A673 (cell line): Measurements from ENCODE around the gene CTNNBL1. TPM values are rescaled to one million over a fixed set of nuclear protein-coding genes. Genes with fewer than 3 reads are reported as not detected.

Source experiments
- BruUV-seq: library from RNA; stranded (reverse); fragments of 400-500 nt; replicated peaks from 2 replicates; lab custom pipeline; 2021; lab: Mats Ljungman, UMichigan
- CTCF ChIA-PET: fragments of 300-600 bp; sonication (Branson Sonifier 250); formaldehyde crosslinking; loops from one replicate; lab custom pipeline; 2022; ENCODE audit warnings: antibody characterized with exemption; lab: Charles Lee
- POLR2A ChIA-PET: fragments of 300-600 bp; sonication (Branson Sonifier 250); formaldehyde crosslinking; loops from one replicate; lab custom pipeline; 2022; ENCODE audit warnings: antibody characterized with exemption; ENCODE audit not compliant: low non-redundant PET; lab: Charles Lee
- DNase-seq: peaks from one replicate; pipeline ENCODE4 v3.0.0-alpha.2; 2015; ENCODE audit warnings: low spot score
- H3K27ac ChIP-seq: fragments of 200-600 bp; sonication (generic); 2 replicates; pipeline ENCODE4 v1.5.1; 2016; ENCODE audit warnings: mixed run types, low read depth, mild to moderate bottlenecking, mixed read lengths, antibody characterized with exemption, low read length; ENCODE audit not compliant: poor library complexity, severe bottlenecking
- H3K27me3 ChIP-seq: fragments of 200-600 bp; sonication (generic); replicated peaks from 2 replicates; pipeline ENCODE4 v1.6.1; 2017; ENCODE audit warnings: mixed run types, low read depth, mild to moderate bottlenecking, mixed read lengths, antibody characterized with exemption, low read length; ENCODE audit not compliant: insufficient read depth, poor library complexity
- H3K36me3 ChIP-seq: fragments of 200-600 bp; sonication (generic); 2 replicates; pipeline ENCODE4 v1.6.1; 2016; ENCODE audit warnings: mixed run types, mild to moderate bottlenecking, mixed read lengths, antibody characterized with exemption, low read length; ENCODE audit not compliant: insufficient read depth, poor library complexity, severe bottlenecking
- H3K4me1 ChIP-seq: fragments of 200-600 bp; sonication (generic); 2 replicates; pipeline ENCODE4 v1.6.1; 2017; ENCODE audit warnings: mixed run types, mild to moderate bottlenecking, mixed read lengths, antibody characterized with exemption, low read length; ENCODE audit not compliant: insufficient read depth, poor library complexity, severe bottlenecking
- H3K4me3 ChIP-seq: fragments of 200-600 bp; sonication (generic); 2 replicates; pipeline ENCODE4 v1.5.1; 2016; ENCODE audit warnings: low read depth, mixed run types, mild to moderate bottlenecking, mixed read lengths, low read length; ENCODE audit not compliant: poor library complexity, severe bottlenecking
- H3K9me3 ChIP-seq: fragments of 200-600 bp; sonication (generic); 2 replicates; pipeline ENCODE4 v1.6.1; 2016; ENCODE audit warnings: mixed run types, low read depth, mild to moderate bottlenecking, mixed read lengths, antibody characterized with exemption, low read length; ENCODE audit not compliant: poor library complexity, severe bottlenecking
- EZH2 ChIP-seq: fragments of 200-600 bp; sonication (generic); IDR thresholded peaks from 2 replicates; pipeline ENCODE4 v1.6.1; 2017; ENCODE audit warnings: borderline replicate concordance, low read depth, mild to moderate bottlenecking, mixed read lengths, antibody characterized with exemption, low read length; ENCODE audit not compliant: poor library complexity, severe bottlenecking
- intact Hi-C: fragments of 100-400 bp; cut with micrococcal nuclease; formaldehyde crosslinking; loops from one replicate; pipeline ENCODE4 v1.10.0; 2022; ENCODE audit not compliant: unreplicated experiment
- total RNA-seq: library from RNA; stranded (reverse); gene quantifications from 2 replicates; pipeline ENCODE4 v1.2.3, GENCODE V29; 2021
- TF ChIP-seq, protein P1 (sequence below): fragments of 300-800, 200-600 bp; sonication (generic); conservative IDR thresholded peaks from 2 replicates; pipeline ENCODE4 v1.5.1; 2017; ENCODE audit warnings: low read depth, mild to moderate bottlenecking, antibody characterized with exemption, low read length, moderate library complexity, mixed read lengths

CTNNBL1 gene
- total RNA-seq, 1 experiment from 2014 or later, result 88.5 TPM

GRCh38 chr20:37837924-37838323, 144.1 kb downstream of the CTNNBL1 start:
- H3K27me3 ChIP-seq, result no peaks in the 10 kb centered on the region
- intact Hi-C loops, result no loop called here
- no peaks in the 10 kb centered on the region for H3K4me1 ChIP-seq
- peaks cover 5% of the 10 kb centered on the region for H3K36me3 ChIP-seq
- no peak overlapping the region for H3K27ac ChIP-seq
- no peak for DNase-seq
- H3K4me3 ChIP-seq, result no peak overlapping the region
- ChIA-PET CTCF (no interaction called here), POLR2A (no interaction called here)
- no TSS peak for BruUV-seq
- H3K9me3 ChIP-seq, result no peaks in the 10 kb centered on the region
- no peak for TF ChIP-seq EZH2
- TF ChIP-seq, protein P1, sequence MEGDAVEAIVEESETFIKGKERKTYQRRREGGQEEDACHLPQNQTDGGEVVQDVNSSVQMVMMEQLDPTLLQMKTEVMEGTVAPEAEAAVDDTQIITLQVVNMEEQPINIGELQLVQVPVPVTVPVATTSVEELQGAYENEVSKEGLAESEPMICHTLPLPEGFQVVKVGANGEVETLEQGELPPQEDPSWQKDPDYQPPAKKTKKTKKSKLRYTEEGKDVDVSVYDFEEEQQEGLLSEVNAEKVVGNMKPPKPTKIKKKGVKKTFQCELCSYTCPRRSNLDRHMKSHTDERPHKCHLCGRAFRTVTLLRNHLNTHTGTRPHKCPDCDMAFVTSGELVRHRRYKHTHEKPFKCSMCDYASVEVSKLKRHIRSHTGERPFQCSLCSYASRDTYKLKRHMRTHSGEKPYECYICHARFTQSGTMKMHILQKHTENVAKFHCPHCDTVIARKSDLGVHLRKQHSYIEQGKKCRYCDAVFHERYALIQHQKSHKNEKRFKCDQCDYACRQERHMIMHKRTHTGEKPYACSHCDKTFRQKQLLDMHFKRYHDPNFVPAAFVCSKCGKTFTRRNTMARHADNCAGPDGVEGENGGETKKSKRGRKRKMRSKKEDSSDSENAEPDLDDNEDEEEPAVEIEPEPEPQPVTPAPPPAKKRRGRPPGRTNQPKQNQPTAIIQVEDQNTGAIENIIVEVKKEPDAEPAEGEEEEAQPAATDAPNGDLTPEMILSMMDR, result no peak

DNA sequence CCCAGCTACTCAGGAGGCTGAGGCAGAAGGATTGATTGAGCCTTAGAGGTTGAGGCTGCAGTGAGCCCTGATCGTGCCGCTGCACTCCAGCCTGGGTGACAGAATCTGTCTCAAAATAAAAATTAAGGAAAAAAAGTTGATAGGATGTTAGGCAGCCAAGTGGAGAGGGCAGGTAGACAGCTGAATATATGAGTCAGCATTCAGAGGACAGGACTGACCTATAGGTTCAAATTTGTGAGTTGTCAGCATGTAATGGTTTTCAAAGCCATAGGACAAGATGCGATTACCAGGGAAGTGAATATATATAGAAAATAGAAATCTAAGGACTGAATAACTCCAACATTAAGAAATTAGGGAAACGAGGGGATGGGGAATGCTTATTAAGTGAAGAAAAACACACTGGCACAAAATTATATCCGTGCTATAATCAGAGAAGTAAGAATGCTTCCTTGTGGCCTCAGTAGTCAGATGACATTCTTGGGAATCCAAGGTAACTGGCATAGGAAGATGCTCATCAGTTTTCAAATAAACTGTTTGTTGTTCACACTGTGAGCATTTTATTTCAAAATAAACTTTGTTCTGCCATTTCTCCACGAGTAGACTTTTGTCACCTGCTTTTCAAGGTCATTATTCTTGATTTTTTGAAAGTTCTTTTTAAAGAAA, 145.1 kb downstream of the CTNNBL1 start:
- CTCF ChIA-PET, result no interaction called here
- H3K9me3 ChIP-seq, result no peaks in the 10 kb centered on the region
- peaks cover 5% of the 10 kb centered on the region for H3K36me3 ChIP-seq
- H3K4me1 ChIP-seq, result no peaks in the 10 kb centered on the region
- H3K4me3 ChIP-seq, result no peak overlapping the region
- no peak for DNase-seq
- no TSS peak for BruUV-seq
- POLR2A ChIA-PET, result no interaction called here
- H3K27ac ChIP-seq, result no peak overlapping the region
- H3K27me3 ChIP-seq, result no peaks in the 10 kb centered on the region
- TF ChIP-seq, protein P1, result no peak
- no peak for TF ChIP-seq EZH2
- intact Hi-C loops, result no loop called here

GRCh38 chr20:37839432-37839827, 145.6 kb downstream of the CTNNBL1 start:
- Histone ChIP-seq H3K4me3 (no peak overlapping the region), H3K36me3 (peaks cover 5% of the 10 kb centered on the region), H3K27ac (no peak overlapping the region), H3K9me3 (no peaks in the 10 kb centered on the region), H3K4me1 (no peaks in the 10 kb centered on the region), H3K27me3 (no peaks in the 10 kb centered on the region)
- intact Hi-C loops, result no loop called here
- BruUV-seq, result no TSS peak
- ChIA-PET POLR2A (no interaction called here), CTCF (no interaction called here)
- TF ChIP-seq, protein P1, result no peak
- no peak for TF ChIP-seq EZH2
- no peak for DNase-seq
